Stimulated activated CD4-positive, alpha-beta T cell treated with anti-CD3 and anti-CD28 coated beads, Interleukin-4, amount 100 ng/mL, for 48 hours (primary cell): ENCODE data around the gene ZNF292.
"Not testable (repeated sequence)": the region's sequence is repeated elsewhere in the genome, so short reads cannot be mapped to it uniquely, and the experiment has no call there.

ENCODE experiments used
- DNase-seq, 2 donors: peaks; one replicate each; pipeline ENCODE4 v3.0.0-alpha.2; 2020; ENCODE audit warnings: low read depth in 2 of 2

ZNF292 gene

DNA sequence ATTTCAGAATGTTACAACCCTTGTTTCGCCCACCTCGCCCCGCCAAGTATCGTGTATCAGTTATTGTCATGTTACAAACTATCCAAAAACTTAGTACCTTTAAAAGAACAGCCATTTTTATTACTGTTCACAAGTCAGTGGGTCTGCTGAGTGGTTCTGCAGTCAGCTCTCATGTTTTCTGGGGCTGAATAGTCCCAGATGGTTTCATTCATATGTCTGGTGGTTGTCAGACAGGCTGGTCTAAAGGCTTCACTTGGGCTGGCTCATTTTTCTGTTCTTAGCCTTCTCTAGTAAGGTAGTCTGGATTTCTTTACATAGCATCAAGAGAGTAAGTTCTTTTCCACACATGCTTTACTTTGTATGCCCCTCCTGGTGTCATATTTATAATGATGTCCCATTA, 8.6 kb downstream of the ZNF292 start:
- DNase-seq = no peak

DNA sequence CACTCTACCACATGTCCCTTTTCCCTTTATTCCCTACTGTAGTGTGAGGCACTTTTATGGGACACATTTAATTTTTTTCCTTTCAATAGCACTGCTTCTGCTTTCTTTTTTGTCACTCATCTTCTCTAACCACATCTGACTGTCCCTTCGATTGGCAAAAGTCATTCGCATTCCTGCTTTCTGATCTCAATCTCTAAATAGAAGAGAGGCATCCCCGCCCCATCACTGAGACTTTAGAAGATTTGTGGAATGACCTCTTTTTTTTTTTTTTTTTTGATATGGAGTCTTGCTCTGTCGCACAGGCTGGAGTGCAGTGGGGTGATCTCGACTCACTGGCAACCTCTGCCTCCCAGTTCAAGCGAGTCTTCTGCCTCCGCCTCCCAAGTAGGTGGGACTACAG, 9.1 kb downstream of the ZNF292 start:
- DNase-seq = no peak

DNA sequence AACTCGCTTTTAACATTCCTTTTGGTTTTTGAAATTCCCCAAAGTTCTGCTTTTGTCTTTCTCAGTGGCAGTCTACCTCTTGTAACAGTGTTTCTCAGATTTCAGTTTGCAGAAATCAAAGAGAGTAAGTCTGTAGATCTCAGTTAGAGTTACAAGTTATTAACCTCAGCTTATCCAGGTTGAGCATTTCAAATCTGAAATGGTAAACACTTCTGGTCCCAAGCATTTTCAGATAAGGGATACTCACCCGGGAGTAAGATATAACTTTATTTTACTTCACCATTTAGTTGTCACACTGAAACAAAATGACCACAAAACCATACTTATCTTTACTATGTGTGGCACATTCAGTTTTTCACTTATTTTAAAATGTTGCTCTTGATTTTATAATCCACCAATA, 9.8 kb downstream of the ZNF292 start:
- DNase-seq = no peak

DNA sequence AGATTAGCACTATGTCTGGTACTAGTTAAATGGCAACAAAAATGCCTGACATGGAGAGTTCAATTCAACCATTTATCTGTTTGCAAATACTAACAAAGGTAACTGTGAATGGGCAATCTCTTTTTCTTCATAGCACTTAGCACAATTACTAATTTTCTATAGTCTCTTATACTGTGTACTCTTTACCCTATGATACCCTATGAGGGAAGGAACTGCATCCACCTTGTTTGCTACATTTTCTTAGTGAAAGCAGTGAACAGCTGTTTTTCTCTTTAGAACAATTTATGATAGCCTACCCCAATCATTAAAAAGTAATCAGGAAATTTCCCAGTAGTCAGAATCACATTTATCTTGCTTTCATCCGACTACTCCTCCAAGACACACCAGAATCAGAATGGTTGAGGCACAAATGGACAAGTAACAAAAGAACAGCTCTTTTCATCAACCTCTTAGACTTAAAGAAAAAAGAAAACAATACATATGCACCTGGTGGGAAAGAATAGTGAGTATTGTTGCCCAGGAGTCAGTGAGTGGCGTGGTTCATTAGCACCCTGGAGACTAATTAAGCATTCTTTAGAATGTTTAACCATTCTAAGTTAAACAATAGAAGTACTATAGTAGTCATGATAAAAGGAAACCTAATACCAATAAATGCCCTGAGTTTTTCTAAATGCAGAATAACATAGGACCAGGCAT, 16.7 kb downstream of the ZNF292 start:
- no peak for DNase-seq

DNA sequence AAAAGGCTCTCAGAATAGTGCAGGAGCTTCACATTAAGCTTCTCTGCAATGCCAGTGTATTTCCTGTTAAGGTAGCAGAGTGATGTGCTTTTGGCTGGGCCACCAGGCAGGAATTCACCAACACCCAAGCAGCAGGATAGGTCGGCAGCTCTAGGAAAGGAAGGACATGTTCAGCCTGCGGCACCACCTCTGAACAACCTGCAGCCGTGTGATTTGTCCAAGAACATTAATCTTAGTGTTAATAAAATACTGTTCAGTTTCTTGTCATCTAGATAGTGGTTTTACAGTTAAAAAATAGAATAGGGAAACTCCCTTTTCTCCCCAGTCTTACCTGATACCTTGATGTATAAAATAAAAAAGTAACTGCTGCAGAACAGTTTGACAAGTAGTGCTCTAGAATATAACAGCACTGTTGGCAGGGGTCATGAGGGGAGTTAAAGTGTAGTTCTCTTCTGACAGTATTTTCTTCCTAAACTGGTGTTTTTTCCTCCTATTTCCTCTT, 18.8 kb downstream of the ZNF292 start:
- DNase-seq = no peak

DNA sequence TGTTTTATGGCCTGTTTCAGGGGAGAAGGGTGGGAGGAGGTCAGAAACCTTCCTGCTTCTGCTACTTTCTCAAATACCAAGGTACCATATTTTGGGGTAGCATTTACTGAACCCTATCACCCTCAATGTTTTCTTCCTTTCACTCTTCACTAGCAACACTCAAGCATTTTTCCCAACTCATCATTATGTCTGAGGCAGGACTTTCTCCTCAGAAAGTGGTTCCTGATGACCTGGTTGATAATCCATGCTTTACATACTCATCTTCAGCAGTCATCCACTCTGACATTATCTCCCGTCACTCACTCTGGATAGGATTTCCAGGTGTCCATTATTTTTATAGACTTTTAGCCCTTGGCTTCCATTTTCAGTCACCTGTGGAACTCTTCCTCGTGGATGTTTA, 21.1 kb downstream of the ZNF292 start:
- no peak for DNase-seq

DNA sequence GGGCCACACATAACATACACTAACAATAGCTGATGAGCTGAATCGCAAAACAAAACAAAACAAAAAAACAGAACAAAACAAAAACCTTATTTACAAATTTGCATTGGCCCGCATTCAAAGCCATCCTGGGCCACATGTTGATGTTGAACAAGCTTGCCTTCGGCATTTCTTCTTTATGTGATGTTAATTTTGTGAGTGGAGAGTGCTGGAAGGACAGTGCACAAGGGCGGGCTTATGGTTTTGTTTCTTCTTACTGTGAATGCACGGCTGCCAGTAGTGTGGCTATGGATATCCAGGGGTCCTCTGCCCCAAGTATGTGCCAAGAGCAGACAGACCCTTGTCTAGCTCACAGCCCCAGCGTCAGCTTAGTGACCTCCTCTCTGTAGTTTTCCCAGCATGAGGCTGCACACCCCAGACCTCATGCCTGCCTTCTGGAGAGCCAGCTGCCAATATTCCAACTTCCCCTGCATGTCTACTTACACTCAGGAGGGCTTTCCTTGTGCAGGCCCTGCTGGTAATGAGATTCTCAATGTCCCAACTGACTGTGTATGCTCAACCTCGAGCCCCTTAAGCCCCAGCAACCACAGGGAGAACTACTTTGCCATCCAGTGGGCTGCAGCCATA, 24.9 kb downstream of the ZNF292 start:
- no peak for DNase-seq

DNA sequence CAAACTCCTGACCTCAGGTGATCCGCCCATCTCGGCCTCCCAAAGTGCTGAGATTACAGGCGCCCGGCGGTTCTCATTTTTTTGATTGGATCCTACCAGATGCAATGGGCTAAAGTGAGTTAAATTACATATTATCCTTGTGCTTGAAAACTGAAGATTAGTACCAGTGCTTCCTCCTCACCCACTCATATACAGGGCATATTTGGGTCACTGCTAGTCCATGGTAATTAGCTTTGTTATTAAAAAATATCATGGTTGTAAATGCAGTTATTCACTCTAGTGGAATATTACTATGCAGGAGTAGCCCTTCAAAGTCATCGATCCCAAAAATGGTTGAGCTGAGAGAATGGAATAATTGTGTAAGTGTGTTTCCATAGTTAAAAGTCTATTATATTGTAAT, 26.5 kb downstream of the ZNF292 start:
- DNase-seq = no peak

DNA sequence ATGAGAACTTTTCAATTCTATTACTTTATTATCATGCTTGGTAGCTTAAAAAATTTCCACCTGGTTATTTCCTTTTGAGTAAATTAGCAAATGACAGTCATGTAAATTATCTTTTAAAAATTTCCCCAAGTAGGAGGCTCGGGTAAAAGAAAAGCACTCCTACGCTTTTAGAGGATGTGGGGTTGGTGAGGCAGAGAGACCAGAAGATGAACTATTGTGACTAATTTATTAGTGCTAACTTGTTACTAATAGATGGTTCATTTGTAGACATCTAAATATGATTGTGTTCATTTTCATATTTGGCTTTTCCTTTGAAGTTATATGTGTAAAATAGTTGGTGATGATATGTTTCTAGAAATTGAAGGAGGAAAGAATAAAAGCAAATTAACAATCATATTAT, 27.0 kb downstream of the ZNF292 start:
- DNase-seq = no peak

DNA sequence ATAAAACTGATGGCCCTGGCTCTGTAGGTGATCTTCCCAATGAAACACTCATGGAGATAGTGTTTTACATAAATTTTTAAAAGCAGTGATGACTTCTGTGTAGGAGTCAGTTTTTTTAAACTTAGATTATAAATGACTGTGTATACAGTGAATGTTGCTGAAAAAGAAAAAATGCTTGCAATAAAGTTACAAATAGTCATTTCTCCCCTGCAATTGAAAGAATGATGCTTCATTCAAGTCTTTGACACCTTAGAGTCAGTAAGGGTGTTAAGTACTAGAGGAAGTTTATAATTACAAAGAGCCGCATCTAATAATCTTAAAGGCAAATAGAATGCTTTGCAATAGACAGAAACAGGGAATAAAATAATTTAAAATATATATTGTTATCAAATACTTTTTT, 27.6 kb downstream of the ZNF292 start:
- DNase-seq = no peak

DNA sequence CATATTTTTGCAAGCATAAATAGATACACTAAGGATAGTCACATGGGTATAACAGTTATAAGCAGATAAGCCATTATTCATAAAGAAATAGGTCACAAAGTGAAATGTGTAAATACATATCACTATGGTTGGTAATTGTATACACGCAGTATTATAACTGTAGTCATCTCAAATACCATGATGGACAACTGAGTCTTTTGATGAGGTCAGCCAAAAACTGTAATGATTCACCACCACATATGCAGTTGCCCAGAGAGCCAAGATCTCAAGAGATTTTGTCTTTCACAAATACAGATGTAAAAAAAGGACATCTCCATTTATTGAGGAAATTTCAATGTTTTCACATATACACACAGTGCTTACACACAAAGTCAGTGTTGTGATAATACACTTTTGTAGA, 28.3 kb downstream of the ZNF292 start:
- no peak for DNase-seq

DNA sequence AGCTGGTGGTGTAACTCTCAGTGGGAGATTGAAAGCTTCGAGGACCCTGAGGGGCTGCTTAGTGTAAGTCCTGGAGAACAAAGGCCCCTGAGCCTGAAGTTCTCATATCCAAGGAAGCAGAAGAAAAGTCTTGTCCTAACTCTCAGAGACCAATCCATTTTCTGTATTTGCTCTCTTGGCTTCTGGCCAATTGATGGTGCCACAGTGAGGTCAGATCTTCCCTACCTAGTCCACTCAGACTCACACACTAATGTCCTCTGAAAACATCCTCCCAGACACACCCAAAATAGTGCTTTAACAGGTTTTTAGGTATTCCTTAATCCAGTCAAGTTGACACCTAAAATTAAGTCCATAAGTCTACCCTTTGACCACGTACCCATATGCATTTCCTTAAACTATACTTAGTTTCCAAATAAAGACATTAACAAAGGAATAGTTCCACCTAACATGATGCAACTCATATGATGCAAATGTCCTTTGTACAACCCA, 29.4 kb downstream of the ZNF292 start:
- DNase-seq = no peak

DNA sequence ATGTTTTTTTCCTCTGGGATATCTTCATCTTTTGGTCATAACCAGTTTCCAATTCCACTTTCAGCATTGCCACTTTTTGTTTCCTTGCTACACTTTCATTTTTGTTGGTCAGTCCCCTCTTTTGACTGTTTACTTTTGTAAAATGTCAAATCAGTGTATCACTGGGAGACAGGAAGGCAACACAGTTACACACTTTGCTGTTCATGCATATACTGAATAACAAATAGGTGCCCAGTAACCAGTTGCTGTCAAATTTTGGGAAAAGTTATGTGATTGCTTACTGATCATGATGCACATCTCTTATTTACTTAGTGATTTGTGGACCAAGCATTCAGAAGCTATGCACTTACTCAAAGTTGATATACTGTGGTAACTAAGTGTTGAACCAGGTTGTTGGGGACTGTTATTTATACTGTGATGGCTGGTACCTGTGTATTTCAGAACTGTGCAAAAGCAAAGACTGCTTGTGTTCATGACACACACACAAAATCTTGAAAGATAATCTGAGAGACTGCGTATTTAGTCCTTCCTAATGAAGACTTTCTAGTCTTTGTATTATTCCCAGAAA, 41.0 kb downstream of the ZNF292 start:
- no peak for DNase-seq

DNA sequence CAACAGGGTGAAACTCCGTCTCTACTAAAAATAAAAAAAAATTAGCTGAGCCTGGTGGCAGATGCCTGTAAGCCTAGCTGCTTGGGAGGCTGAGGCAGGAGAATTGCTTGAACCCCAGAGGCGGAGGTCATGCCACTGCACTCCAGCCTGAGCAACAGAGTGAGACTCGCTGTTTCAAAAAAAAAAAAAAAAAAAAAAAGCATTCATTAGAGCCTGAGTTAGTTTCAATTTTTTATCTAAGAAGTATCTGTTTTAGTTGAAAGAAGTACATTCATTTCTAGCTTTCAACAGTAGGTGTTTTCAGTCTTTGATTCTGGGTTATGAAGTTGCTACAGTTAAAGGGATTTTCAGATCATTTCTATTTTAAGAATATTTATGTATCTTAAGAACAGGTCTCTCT, 42.2 kb downstream of the ZNF292 start:
- DNase-seq = peak in 1 of 2 donors; percentile 25

DNA sequence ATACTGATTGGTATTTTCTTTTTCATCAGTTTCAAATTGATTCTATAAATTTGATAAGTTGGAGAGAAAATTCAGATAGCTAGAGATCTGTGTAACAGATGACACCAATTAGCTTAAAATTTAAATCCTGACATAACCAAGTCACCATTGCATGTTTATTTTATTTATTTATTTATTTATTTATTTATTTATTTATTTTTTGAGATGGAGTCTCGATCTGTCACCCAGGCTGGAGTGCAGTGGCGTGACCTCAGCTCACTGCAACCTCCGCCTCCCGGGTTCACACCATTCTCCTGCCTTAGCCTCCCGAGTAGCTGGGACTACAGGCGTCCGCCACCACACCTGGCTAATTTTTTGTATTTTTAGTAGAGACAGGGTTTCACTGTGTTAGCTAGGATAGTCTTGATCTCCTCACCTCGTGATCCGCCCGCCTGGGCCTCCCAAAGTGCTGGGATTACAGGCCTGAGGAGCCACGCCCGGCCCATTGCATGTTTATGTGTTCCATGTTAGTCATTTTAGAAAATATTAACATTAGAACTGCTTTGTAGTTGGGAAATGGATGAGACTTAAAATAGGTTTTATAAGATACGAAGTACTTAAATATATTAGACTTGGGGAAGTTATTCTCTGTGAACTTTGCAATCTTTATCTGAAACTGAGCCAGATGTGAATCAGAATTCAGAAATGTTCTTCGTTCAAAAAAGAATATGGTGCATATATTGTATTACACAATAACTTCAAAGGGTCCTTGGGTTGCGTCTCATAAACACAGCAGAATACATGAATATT, 42.9 kb downstream of the ZNF292 start:
- not testable (repeated sequence) for DNase-seq

DNA sequence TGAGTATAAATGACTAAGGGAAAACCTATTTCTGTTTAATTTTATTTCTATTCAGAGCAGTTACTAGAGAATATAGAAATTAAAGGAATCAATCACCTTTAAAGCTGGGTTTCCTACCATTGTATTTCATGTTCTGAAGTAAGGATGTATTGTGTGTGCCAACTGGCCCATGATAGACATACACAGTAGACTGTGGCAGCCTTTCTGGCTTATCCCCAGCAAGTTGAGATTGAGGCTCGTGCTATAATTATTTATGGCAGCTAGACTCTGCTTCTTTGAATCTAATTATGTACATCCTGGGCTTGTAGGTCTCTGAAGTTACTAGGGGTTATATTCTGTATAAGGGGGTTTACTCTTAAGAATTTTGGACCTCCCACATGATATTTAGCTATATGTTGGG, 44.4 kb downstream of the ZNF292 start:
- no peak for DNase-seq

DNA sequence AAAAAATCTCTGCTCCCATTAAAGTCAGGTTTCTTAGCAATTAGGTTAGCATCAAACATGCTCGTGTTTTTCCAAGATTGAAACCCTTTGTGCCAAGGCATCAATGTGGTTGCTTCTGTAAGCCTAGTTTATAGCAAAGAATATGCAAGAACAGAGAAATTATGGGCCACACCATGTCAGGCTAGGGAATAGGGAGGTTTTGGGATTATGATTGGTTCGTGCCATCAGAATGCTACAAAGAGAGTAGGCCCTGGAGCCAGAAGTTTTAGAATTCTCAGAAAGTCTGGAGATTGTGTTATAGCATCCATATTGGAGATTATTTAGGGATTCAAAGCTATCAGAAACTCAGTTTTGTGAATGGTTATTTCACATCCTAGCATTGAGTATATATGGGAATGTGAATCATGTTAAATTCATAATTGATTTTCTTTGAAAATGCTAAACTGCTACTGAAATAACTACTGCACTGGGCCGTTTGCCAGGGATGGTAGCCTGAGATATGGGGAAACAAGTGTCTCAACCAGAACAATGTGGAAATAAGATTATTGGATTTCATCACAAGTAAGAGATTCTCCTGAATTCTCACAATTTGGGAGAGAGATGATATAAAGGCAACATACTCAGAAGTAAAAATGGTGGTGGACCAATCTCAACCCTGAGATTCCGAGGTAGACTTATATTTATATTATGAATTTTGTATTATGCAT, 45.3 kb downstream of the ZNF292 start:
- DNase-seq = no peak

DNA sequence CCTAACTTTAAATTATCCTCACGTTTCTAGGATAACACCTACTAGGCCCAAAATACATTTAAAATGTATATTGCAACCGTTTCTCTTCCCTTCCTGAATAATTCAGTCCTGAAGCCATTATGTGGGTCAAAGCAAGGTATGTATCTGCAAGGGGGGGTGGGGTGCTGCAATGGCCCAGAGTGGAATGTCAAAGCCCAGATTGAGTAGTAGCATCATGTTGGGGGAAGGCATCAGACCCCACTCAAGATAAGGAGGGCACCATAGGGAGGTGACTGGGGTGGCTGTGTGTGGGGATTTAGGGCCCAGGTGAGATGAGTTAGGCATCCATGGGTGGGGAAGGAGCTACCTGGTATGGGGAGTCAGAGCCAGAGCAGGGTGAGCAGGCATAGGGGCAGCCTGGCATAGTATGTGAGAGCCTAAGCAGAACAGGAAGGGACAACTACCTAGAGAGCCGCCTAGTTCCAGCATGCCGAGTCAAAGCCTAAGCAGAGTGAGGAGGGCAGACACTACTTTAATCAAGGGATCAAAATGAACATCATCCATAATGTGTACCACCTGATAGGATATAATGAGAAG, 48.2 kb downstream of the ZNF292 start:
- no peak for DNase-seq

DNA sequence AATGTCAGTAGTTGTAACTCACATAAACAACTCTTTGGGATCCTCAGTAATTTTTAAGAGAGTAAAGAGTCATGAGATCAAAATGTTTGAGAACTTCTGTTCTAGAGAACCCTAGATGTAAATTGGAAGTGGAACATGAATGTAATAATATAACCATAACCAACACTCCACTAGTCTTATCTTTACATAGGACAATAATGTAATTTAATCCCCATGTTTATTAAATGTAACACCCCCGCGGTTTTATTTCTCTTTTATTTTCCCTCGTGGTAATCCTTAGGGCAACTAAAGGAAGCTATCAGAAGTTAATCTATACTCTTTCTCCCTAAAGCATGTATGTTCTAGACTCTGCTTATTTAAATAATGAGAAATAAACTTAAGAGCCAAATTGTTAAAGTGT, 54.4 kb downstream of the ZNF292 start:
- no peak for DNase-seq

DNA sequence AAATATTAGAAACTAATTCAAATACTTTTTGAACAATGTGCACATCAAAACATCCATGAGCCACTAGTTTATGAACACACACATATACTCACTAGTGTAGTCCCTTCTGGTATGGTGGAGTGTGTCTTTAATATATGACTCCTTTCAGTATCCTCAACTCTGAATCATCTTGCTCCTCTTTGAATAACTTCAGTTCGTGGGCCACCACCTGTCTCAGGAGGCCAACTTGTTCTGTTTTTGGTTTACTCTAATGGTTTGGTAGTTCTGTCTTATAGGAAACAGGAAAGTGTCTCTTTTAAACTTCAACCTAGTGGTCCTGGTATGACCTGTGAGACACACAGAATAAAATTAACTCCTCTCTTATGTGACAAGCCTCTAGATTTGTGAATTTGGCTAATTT, 55.6 kb downstream of the ZNF292 start:
- peak in 1 of 2 donors; percentile 17 for DNase-seq

DNA sequence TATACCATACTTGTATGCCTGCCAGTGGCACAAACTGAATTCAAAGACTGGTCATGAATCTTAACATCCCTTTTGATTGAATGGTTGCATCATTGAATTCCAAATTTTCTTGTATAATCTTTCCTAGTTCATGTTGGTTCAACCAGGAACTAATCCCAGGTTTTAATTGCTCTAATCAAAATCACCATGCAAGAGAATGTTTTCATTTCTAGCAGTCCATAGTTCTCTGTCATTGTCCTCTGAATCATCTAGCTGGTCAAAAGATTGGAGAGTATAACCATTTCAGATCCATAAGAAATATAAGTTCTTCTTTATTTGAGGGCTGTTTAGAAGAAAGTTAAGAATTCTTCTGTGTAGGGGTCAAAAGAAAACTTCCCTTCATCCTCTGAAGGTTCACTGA, 57.2 kb downstream of the ZNF292 start:
- no peak for DNase-seq
